ENCODE results near the gene CHD3.

DNA sequence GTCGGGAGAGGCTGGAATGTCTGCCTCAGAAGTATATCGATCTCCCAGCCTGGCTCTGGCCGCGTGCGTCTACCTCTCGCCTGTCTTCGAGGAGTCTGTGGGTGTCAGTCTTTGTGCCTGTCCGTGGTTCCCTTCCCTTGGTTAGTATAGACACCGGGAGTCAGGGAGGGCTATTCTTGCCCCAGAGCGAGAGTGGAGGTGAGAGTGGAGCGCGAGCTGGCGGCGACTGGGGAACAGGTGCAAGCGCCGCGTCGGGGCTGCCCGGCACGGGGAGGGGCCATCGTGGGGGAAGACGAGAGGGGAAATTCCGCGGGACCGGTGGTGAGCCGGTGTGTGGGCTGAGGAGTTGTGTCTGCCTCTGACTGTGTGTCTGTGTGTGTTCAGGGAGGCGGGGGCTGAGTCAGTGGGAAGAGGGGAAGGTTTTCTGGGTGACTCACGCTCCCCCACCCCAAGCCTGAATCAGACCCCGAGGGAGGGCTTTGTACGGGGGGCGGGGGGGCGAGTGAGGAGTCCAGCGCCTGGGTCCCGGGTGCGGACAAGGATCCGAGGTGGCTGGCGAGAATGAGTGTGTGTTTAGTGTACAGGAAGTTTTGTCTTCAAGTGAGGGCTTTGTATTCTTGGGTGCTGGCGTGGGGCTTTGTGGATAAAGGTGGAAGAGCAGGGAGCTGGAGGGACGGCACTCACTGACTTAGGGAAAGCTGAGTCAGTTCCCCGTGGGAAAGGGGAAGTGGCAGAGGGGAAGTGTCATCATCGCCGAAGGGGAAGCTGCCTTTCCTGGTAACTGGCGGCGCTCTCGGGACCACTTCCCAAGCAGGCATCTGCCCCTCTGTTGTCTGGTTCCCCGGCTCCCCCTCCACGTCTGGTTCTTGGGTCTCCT lies 46.0 kb upstream of the CHD3 start:
- TF ChIP-seq, protein P1, sequence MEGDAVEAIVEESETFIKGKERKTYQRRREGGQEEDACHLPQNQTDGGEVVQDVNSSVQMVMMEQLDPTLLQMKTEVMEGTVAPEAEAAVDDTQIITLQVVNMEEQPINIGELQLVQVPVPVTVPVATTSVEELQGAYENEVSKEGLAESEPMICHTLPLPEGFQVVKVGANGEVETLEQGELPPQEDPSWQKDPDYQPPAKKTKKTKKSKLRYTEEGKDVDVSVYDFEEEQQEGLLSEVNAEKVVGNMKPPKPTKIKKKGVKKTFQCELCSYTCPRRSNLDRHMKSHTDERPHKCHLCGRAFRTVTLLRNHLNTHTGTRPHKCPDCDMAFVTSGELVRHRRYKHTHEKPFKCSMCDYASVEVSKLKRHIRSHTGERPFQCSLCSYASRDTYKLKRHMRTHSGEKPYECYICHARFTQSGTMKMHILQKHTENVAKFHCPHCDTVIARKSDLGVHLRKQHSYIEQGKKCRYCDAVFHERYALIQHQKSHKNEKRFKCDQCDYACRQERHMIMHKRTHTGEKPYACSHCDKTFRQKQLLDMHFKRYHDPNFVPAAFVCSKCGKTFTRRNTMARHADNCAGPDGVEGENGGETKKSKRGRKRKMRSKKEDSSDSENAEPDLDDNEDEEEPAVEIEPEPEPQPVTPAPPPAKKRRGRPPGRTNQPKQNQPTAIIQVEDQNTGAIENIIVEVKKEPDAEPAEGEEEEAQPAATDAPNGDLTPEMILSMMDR (IDR thresholded peaks at IDR 0.05 in 4 of 5, conservative IDR thresholded peaks at IDR 0.05 in 1 of 5), result no peak
- peak; percentile 69 to 74 for TF ChIP-seq POLR2A (IDR thresholded peaks at IDR 0.05)
